Gastrocnemius medialis (tissue), 4 donors: ENCODE measurements around the gene MDGA2.

Source experiments
- CTCF ChIP-seq, 5 experiments: fragments of 450-650 bp in 3 of 5; fragments of 200-600 bp in 2 of 5; sonication (generic) in 2 of 5; IDR thresholded peaks in 4 of 5; conservative IDR thresholded peaks in 1 of 5; 1 replicate in 4 of 5; 2 replicates in 1 of 5; pipeline ENCODE4 v1.5.1; 2016 to 2019; ENCODE audit warnings: antibody characterized with exemption in 5 of 5, mild to moderate bottlenecking in 3 of 5, moderate library complexity in 3 of 5
- POLR2A ChIP-seq, 2 donors: fragments of 450-650 bp; IDR thresholded peaks; one replicate each; pipeline ENCODE4 v1.6.1; 2017; ENCODE audit warnings: antibody characterized with exemption in 2 of 2, mild to moderate bottlenecking in 2 of 2, moderate library complexity in 2 of 2

GRCh38 chr14:47149326-47149725 lies 526.1 kb downstream of the MDGA2 start:
- TF ChIP-seq CTCF (IDR thresholded peaks at IDR 0.05 in 4 of 5, conservative IDR thresholded peaks at IDR 0.05 in 1 of 5) (no peak), POLR2A (IDR thresholded peaks at IDR 0.05) (no peak)
